ENCODE measurements around the gene MIA.

DNA sequence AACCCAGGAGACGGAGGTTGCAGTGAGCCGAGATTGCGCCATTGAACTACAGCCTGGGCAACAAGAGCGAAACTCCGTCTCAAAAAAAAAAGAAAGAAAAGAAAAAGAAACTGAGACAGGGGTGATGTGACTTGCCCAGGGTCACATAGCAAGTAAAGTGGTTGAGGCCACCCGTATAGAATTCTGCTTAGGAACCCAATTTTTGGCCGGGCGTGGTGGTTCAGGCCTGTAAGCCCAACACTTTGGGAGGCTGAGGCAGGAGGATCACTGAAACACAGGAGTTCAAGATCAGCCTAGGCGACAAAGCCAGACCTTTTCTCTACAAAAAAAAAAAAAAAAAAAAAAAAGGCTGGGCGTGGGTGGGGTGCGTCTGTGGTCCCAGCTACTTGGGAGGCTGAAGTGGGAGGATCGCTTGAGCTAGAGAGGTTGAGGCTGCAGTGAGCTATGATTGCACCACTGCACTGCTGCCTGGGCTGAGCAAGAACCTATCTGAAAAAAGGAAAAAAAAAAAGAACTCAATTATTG lies 23.0 kb upstream of the MIA start:
- no peak for TF ChIP-seq GATA3 (IDR thresholded peaks at IDR 0.05; ENCODE audit: low read depth, low read length)
- no peak for TF ChIP-seq GATA2 (IDR thresholded peaks at IDR 0.05; ENCODE audit: low read depth, low read length)
